HG03103 (cell line): ENCODE results near the gene KIF26A.

Source experiments
- ATAC-seq: cut with Tn5 transposase; IDR thresholded peaks from one replicate; pipeline ENCODE4 v1.9.1; 2021; ENCODE audit warnings: low read depth; ENCODE audit not compliant: unreplicated experiment

The KIF26A gene

DNA sequence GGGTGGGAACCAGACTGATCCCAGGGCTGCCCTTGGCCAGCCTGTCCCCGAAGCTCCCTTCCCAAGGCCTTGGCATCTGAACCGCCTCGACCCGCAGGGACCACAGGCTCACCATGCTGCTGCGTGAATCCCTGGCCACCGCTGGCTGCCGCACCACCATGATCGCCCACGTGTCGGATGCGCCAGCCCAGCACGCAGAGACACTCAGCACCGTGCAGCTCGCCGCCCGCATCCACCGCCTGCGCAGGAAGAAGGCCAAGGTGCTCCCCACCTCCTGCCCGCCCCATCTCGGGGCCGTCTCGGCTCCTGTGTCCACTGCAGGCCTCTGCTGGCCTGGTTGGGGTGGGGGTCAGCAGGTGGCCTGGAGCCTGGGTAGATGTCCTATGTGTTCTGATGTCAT lies 35.7 kb downstream of the KIF26A start:
- no peak for ATAC-seq

DNA sequence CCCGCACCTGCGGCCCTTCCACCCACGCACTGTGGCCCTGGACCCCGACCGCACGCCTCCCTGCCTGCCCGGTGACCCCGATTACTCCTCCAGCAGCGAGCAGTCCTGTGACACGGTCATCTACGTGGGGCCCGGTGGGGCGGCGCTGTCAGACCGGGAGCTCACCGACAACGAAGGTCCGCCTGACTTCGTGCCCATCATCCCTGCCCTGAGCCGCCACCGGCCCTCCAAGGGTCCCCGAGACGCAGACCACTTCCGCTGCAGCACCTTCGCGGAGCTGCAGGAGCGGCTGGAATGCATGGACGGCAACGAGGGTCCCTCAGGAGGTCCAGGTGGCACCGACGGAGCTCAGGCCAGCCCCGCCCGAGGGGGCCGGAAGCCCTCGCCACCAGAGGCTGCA lies 36.7 kb downstream of the KIF26A start:
- no peak for ATAC-seq

DNA sequence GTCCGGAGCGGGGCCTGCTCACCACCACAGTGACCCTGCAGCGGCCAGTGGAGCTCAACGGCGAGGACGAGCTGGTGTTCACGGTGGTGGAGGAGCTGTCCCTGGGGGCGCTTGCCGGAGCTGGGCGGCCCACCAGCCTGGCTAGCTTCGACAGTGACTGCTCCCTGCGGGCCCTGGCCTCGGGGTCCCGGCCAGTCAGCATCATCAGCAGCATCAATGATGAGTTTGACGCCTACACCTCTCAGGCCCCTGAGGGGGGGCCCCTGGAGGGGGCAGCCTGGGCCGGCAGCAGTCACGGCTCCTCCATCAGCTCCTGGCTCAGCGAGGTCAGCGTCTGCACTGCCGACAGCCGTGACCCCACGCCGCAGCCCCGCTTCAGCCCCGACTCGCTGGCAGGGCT lies 37.4 kb downstream of the KIF26A start:
- no peak for ATAC-seq

DNA sequence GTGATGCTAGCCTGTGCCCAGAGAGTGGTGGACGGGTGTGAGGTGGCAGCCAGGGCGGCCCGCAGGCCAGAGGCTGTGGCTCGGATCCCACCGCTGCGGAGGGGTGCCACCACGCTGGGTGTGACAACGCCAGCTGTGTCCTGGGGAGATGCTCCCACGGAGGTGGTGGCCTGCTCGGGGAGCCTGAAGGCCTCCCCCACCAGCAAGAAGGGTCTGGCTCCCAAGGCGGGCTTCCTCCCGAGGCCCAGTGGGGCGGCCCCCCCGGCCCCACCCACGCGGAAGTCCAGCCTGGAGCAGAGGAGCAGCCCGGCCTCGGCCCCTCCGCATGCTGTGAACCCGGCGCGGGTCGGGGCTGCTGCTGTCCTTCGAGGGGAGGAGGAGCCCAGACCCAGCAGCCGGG lies 38.2 kb downstream of the KIF26A start:
- no peak for ATAC-seq

DNA sequence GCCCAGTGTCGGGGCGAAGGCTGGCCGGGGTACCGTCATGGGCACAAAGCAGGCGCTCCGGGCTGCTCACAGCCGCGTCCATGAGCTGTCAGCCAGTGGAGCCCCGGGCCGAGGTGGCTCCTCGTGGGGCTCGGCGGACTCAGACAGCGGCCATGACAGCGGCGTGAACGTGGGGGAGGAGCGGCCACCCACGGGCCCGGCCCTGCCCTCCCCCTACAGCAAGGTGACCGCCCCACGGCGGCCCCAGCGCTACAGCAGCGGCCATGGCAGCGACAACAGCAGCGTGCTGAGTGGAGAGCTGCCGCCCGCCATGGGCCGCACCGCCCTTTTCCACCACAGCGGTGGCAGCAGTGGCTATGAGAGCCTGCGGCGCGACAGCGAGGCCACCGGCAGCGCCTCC lies 39.0 kb downstream of the KIF26A start:
- no peak for ATAC-seq

DNA sequence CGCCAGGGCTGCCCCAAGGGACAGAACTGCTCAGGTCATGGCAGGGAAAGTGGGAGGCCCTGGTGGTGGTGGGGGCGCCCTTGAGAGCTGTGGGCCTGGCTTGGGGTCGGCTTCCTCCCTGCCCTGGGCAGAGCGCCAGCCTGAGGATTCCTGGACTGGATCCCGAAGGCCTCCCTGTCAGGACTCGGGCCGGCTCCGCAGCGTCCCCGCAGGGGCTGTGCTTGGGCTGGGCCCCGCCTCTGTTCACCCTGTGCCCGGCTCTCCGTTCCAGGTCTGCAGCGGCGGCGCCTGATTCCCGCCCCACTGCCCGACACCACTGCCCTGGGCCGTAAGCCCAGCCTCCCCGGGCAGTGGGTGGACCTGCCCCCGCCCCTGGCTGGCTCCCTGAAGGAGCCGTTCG lies 39.9 kb downstream of the KIF26A start:
- ATAC-seq, result no peak

DNA sequence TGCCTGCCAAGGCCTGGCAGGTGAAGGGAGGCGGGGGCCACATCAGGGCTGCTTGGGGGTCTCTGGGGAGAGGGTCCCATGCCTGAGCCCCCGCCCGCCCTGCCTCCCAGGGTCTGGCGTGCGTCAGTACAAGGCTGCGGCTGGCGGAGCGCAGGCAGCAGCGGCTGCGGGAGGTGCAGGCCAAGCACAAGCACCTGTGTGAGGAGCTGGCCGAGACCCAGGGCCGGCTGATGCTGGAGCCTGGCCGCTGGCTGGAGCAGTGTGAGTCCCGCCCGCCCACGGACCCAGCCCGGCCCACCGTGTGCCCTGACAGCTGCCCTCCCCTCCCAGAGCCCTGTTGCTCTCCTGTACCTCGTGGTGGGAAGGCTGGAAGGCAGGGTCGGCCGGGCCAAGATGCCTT lies 40.7 kb downstream of the KIF26A start:
- ATAC-seq, result no peak

DNA sequence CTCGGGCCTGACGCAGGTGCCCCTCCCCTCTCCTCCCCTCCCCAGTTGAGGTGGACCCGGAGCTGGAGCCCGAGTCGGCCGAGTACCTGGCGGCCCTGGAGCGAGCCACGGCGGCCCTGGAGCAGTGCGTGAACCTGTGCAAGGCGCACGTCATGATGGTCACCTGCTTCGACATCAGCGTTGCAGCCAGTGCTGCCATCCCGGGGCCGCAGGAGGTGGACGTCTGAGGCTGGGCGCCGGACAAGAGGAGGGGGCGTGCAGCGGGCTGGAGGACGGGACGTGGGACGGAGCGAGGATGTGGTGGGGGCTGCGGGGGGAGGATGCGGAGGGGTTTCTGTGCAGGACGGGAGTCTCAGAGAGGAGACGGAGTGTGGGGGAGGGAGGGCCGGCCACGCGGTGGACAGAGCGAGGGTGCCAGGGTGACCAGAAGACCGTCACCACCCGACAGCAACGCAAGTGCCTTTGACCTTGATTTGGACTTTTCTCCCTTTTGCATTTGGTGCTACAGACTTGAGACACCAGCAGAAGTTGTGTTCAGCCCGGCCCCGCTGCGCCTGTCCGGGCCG lies 41.3 kb downstream of the KIF26A start:
- ATAC-seq, result no peak

DNA sequence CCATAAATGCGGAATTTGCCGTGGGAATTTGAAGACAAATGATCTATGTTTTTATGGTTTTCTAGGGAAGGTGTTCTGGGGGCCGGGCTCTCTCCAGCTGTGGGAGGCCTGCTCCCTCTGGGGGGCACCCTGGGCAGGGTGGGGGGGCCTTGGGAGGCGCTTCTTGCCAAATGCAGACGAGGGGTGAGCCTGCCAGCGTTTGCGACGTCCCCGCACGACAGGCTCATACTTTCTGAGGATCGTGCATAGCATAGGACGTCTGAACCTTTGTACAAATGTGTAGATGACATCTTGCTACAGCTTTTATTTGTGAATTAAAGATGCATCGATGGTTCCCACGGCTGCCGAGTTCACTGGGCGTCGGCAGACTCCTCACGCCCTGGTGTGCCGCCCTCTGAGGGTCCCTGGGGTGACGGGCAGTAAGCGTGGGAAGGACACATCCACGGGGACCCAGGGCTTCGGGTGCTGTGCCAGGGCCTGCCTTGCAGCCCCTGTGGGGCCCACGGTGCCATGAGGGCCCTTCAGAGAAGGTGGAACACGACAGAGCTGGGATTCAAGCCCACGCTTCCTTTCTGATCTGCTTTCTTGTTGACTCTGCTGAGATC lies 42.3 kb downstream of the KIF26A start:
- ATAC-seq, result no peak

DNA sequence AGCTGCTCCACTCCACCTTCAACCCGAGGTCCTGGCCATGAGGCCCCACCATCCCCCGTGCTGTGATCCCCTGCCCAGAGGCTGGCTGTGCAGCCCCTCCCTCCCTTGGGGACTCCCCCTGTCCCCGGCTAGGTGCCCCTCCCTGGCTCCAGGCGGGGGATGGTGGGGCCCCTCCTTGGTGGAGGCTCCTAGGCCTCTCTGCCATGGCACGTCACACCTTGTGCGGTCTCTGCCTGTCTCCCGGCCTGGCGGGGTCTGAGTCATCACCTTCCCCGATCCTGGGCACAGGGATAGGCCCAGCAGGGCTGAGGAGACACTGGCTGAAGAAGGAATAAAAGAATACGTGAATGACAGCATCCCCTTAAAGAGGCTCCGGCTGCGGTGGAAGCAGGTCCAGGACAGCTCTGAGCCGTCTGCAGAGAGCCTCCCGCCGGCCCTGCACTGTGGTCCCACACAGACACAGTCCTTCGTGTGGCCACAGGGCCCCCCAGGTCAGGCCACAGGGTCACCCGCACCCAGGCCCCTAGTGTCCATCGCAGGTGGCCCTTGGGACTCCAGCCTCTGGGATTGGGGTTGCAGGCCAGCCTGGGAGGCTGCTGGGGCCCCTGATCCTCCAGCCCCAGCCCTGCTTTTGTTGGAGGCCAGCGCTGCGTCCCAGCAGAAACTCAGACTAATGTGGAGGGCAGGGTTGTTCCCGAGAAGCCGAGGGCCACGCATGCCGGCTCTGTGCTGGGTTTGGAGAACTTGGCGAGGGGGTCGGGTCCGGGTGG lies 43.6 kb downstream of the KIF26A start:
- ATAC-seq, result no peak

DNA sequence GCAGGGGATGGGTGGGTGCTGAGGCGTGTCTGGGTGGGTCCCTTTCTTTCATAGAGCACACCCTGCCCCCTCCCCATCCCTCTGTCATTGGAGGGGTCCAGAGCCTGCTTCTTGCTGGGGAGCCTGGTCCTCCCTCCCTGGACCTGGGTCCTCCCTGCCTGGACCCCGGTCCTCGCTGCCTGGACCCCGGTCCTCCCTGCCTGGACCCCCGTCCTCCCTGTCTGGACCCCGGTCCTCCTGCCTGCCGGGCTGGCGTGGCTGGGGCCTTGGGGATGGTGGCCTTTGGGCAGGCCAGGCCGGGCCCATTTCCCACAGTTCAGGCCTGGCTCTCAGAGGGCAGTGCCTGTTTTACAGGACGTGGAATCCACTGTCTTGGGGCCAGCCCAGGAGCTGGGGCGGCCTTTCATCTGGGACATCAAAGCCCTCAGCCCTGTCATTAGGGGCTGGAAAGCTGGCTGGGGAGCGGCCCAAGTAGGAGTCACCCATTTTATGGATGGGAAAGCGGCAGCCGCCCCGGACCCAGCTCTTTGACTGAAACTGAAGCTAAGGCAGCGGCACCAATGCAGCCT lies 44.6 kb downstream of the KIF26A start:
- no peak for ATAC-seq

DNA sequence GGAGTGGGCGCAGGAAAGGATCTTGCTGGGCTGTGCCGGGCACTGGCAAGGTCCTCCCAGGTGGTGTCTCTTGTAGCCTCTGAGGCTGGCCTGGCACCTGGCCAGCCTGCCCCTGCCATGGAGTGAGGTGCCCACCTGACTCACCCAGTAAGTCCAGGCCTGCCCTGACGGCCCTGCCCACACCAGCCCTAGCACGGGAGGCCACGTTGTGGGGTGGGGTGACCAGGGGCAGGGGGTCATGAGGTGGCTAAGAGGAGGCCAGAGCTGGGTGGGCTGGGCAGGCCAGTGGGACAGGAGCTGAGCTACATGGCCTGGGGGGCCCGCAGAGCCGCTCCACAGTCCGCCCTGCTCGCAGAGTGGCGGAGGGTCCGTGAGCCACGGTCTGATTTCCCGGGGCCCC lies 45.4 kb downstream of the KIF26A start:
- ATAC-seq, result no peak

DNA sequence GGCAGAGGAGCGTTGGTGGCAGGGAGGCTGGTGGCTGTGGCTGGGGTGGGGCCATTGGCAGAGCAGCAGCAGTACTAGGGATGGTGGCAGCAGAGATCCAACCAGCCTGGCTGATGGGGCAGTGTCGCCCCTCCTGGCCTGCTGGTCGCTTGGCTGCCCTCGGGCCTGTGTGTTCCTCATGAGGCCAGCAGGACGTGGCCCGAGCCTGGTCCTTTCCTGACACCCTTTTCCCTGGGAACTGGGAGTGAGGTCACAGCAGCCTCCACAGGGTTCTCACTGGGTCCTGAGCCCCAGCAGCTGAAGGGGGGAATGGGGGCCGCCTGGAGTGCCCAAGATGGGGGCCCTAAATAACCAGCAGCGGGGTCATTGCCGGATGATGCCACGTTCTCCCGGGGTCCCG lies 46.1 kb downstream of the KIF26A start:
- no peak for ATAC-seq

DNA sequence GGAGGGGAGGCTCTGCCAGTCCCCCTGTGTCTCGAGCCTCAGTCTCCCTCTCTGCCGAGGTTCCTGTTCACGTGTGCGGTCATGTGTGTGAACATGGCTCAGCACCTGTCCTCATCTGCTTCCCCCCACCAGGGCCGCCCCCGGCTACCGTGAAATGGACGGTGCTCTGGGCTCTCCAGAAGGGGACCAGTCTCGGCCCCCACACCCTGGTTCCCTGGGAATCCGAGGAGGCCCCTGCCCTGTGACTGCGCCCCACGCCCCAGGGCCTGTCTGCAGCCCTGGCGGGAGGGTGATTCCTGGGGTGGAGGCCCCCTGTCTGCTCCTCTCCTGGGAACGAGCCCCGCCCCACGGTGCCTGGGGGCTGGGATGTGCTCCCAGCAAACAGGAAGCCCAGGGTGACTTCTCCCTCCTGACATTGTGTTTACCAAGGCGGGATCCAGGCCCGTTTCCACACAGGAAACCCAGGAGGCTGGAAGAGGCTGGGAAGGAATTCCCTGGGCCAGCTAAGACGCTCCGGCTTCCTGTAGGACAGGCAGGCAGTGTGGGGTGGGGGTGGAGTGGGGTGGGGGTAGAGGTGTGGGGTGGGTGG lies 46.6 kb downstream of the KIF26A start:
- ATAC-seq, result no peak

DNA sequence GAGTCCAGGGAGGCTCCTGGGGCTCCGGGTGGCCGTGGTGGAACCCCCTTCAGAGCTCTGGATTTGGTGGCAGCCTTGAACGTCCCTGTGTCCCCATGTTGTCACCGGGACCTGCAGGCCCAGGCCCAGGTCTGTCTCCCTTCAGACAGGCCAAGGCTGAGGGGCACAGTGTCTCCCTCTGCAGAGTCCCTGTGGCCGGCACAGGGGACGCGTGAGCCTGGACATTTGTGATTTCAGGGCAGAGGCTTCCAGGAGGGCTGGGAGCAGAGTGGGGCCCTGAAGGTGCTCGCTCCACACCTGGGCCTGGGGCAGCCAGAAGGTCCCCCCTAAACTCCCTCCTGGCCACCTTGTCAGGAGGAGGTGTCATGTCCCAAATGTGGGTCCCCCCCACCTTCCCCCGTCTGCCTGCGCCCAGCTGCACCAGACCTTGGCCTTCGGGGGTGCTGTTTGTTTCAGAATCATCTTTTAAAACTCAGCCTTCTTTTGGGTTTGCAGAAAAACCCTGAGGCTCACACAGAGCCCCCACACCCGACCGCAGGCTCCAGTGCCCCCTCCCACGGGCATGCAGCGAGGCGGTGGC lies 47.6 kb downstream of the KIF26A start:
- no peak for ATAC-seq

DNA sequence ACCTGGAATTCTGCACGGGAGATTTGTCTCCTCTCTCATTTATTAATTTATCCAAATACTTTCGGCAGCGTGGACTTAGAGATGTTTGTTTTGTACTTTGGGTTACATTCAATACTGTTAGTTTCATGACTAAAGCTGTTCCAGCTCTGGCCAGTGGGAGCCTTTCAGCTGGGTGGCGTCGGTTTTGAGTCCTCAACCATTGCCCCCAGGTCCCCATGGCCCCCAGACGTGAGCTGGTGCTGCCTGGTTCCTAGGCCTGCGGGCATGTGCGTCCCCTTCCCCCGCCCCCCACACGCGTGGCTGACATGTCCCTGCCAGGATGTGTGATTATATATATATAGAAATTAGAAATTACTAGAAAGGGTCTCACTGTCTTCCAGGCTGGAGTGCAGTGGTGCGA lies 48.2 kb downstream of the KIF26A start:
- no peak for ATAC-seq

DNA sequence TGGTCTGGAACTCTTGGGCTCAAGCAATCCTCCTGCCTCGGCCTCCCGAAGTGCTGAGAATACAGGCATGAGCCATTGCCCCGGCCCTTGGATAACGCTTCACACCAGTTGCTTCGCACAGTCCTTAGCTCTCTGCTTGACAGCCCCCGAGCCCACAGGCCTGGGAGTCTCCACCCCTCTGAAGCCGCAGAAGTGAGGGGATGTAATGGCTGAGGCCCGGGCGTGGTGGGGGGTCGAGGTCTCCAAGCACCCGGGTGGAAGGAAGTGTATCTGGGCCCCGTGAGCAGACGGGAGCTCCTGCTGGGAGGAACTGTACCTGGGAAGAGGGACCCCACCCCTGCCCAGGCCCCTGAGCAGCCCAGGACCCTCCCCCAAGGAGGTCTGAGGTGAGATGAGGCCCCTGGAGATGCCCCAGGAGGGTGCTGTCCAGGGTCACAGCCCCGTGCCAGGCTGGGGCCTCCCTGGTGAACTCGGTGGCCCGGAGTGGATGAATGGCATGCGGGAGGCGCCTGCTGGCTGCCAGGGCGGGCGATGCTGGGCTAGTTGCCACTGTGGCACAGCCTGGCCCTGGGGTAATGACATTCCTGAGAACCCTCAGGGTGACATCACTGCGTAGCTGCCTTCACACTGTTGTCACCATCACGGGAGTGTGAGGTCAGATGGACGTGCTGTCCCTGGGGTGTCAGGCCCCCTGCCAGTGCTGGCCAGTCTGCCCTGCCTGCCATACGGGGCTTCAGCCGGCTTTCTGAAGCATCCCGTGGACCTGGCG lies 48.9 kb downstream of the KIF26A start:
- ATAC-seq, result no peak

DNA sequence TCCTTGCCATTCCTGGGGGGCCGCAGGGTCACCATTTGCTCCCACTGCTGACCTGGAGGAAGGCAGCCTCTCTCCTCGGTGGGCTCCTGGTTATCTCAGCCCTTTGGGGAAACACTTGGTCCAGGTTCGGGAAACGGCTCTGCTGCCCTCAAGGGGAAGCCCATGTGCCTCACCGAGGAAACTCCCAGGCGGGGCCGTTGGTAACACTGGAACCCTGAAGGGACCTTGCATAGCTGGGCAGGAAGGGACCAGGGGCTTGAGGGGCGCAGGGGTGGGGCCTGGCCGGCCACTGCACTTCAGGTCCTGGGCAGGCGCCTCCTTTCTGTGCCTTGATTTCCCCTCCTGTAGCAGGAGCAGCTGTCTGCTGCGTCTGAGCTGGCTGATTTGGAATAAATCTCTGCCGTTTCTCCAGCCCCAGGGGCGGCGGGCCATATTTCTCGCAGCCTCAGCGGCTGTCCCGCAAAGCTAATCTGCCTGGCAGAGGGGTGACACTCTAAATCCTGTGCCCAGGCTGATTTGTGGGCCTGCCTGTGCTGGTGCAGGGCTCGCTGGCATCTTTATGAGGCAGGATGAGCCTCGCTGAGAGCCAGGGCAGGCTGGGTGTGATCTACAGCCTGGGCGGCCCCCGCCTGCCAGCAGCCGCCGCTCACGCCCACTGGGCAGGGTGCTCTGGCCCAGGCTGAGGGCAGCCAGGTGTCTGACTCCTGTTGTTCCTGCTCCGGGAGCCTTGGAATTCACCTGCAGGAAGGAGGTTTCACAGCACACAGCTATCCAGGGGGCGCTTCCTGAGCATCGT lies 49.7 kb downstream of the KIF26A start:
- no peak for ATAC-seq

DNA sequence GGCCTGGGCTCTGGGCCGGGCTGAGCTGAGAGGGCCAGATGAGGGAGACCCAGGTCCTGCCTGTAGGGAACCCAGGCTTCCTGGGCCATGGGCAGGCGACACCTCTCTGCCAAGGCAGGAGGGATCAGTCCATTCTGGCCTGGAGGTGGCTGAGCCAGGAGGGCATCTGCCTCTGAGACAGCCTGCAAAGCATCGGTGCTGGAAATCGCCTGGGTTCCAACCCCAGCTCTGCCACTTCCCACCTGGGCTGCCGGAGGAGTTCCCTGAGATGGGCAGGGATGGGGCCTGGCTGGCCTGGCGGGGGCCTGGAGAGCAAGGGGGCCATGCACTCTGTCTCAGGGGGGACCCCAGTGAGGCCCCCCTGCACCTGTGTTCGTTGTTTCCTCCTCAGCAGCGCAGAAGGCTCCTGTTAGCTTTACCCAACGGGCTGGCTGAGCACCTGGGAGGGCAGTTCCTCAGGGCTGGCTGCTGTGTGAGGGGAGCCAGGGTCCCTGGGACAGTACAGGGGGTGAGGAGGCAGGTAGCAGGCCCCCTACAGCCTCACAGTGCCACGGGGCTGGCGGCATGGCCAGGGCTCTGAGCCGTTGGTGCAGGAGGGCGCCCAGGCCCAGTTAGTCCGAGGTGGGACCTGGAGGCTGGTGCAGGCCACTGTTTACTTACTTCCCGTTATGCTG lies 50.5 kb downstream of the KIF26A start:
- no peak for ATAC-seq
